Astrocyte (in vitro differentiated cells and primary cell): ENCODE data around the gene STAB1. TPM values are rescaled to one million over a fixed set of nuclear protein-coding genes. Genes with fewer than 3 reads are reported as not detected.

Source experiments
- DNase-seq: peaks from one replicate; pipeline ENCODE4 v3.0.0-alpha.2; 2010; ENCODE audit warnings: low read depth
- FAIRE-seq: peaks from 2 replicates; lab custom pipeline; 2011; peaks lifted over from hg19 to GRCh38; lab: Jason Lieb, UNC
- H2AFZ ChIP-seq: 2 replicates; pipeline ENCODE4 v1.6.0; 2012; ENCODE audit warnings: low read depth, low read length, inconsistent platforms
- H3K27ac ChIP-seq: 2 replicates; pipeline ENCODE4 v1.5.1; 2011; ENCODE audit warnings: low read depth, low read length, inconsistent platforms
- H3K27me3 ChIP-seq: 2 replicates; pipeline ENCODE4 v1.6.0; 2011; ENCODE audit warnings: low read length, inconsistent platforms; ENCODE audit not compliant: insufficient read depth
- H3K36me3 ChIP-seq: 2 replicates; pipeline ENCODE4 v1.5.1; 2011; ENCODE audit warnings: low read length, inconsistent platforms; ENCODE audit not compliant: insufficient read depth
- H3K4me1 ChIP-seq: 2 replicates; pipeline ENCODE4 v1.5.1; 2011; ENCODE audit warnings: low read length, inconsistent platforms; ENCODE audit not compliant: insufficient read depth
- H3K4me2 ChIP-seq: 2 replicates; pipeline ENCODE4 v1.6.0; 2012; ENCODE audit warnings: low read length, inconsistent platforms
- H3K4me3 ChIP-seq: 2 replicates; pipeline ENCODE4 v1.5.1; 2011; ENCODE audit warnings: low read depth, mild to moderate bottlenecking, low read length, inconsistent platforms; ENCODE audit not compliant: insufficient read depth
- H3K79me2 ChIP-seq: 2 replicates; pipeline ENCODE4 v1.6.0; 2012; ENCODE audit warnings: mild to moderate bottlenecking, low read length, inconsistent platforms; ENCODE audit not compliant: insufficient read depth
- H3K9ac ChIP-seq: 2 replicates; pipeline ENCODE4 v1.6.0; 2012; ENCODE audit warnings: mild to moderate bottlenecking, low read length, inconsistent platforms
- H3K9me3 ChIP-seq: 2 replicates; pipeline ENCODE4 v1.5.1; 2012; ENCODE audit warnings: low read depth, mild to moderate bottlenecking, low read length, inconsistent platforms; ENCODE audit not compliant: insufficient read depth
- H4K20me1 ChIP-seq: 2 replicates; pipeline ENCODE4 v1.6.0; 2012; ENCODE audit warnings: low read length, inconsistent platforms; ENCODE audit not compliant: insufficient read depth
- H3K27ac Mint-ChIP-seq: one replicate; pipeline ENCODE4 v1.8.0; 2021; ENCODE audit warnings: mild to moderate bottlenecking, mixed read lengths; ENCODE audit not compliant: unreplicated experiment
- H3K27me3 Mint-ChIP-seq: one replicate; pipeline ENCODE4 v1.8.0; 2021; ENCODE audit warnings: low read depth, mixed read lengths; ENCODE audit not compliant: unreplicated experiment
- H3K36me3 Mint-ChIP-seq: one replicate; pipeline ENCODE4 v1.8.0; 2021; ENCODE audit warnings: low read depth, mixed read lengths; ENCODE audit not compliant: unreplicated experiment
- H3K4me1 Mint-ChIP-seq: one replicate; pipeline ENCODE4 v1.8.0; 2021; ENCODE audit warnings: low read depth, mixed read lengths; ENCODE audit not compliant: unreplicated experiment
- H3K4me3 Mint-ChIP-seq: one replicate; pipeline ENCODE4 v1.8.0; 2021; ENCODE audit warnings: mild to moderate bottlenecking, moderate library complexity, mixed read lengths; ENCODE audit not compliant: unreplicated experiment
- H3K9me3 Mint-ChIP-seq: one replicate; pipeline ENCODE4 v1.8.0; 2021; ENCODE audit warnings: mild to moderate bottlenecking, mixed read lengths; ENCODE audit not compliant: unreplicated experiment
- EZH2 ChIP-seq: IDR thresholded peaks from 2 replicates; pipeline ENCODE4 v1.6.1; 2012; ENCODE audit warnings: mild to moderate bottlenecking, low read length, inconsistent platforms; ENCODE audit not compliant: insufficient read depth
- total RNA-seq: library from RNA; stranded (reverse); gene quantifications from 2 replicates; pipeline ENCODE4 v1.2.1, GENCODE V29; 2021
- TF ChIP-seq, protein P1 (sequence below): IDR thresholded peaks from 2 replicates; pipeline ENCODE4 v1.5.1; 2011; ENCODE audit warnings: low read depth, mild to moderate bottlenecking, inconsistent platforms, low read length, moderate library complexity; ENCODE audit not compliant: insufficient read depth

Gene STAB1
- total RNA-seq, 1 donor from 2014 or later: 0.39 TPM

- Histone ChIP-seq H4K20me1 (no peaks in the 10 kb centered on the region), H3K27ac (no peak overlapping the region), H3K27me3 (peaks cover 3% of the 10 kb centered on the region), H2AFZ (no peak overlapping the region), H3K4me3 (no peak overlapping the region), H3K9ac (no peak overlapping the region), H3K4me2 (no peak overlapping the region), H3K79me2 (no peaks in the 10 kb centered on the region), H3K9me3 (no peaks in the 10 kb centered on the region), H3K36me3 (no peaks in the 10 kb centered on the region), H3K4me1 (peaks cover 4% of the 10 kb centered on the region)
- no peaks in the 10 kb centered on the region for H3K36me3 Mint-ChIP-seq
- H3K27ac Mint-ChIP-seq: no peak overlapping the region
- H3K4me3 Mint-ChIP-seq: no peak overlapping the region
- H3K9me3 Mint-ChIP-seq: no peaks in the 10 kb centered on the region
- FAIRE-seq (no peak), DNase-seq (no peak)
- TF ChIP-seq EZH2: no peak
- TF ChIP-seq, protein P1, sequence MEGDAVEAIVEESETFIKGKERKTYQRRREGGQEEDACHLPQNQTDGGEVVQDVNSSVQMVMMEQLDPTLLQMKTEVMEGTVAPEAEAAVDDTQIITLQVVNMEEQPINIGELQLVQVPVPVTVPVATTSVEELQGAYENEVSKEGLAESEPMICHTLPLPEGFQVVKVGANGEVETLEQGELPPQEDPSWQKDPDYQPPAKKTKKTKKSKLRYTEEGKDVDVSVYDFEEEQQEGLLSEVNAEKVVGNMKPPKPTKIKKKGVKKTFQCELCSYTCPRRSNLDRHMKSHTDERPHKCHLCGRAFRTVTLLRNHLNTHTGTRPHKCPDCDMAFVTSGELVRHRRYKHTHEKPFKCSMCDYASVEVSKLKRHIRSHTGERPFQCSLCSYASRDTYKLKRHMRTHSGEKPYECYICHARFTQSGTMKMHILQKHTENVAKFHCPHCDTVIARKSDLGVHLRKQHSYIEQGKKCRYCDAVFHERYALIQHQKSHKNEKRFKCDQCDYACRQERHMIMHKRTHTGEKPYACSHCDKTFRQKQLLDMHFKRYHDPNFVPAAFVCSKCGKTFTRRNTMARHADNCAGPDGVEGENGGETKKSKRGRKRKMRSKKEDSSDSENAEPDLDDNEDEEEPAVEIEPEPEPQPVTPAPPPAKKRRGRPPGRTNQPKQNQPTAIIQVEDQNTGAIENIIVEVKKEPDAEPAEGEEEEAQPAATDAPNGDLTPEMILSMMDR: no peak
- H3K4me1 Mint-ChIP-seq: peaks cover 3% of the 10 kb centered on the region
- H3K27me3 Mint-ChIP-seq: peaks cover 53% of the 10 kb centered on the region
Measured at GRCh38 chr3:52512105-52512504, 17.0 kb downstream of the STAB1 start.

DNA sequence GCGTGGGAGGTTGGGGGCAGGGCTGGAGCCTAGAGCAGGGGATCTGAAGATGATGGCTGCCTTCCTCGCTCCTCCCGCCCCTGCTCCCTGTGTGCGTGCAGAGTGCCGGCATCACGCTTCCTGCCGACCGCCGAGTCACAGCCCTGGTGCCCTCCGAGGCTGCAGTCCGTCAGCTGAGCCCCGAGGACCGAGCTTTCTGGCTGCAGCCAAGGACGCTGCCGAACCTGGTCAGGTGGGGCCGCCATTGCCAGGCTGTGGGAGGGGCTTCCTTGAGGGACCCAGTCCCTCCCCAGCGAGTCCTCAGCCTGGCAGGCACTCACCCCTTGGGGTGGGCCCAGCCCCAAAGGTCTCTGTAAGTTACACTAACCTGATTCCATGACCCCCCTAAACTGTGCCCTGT, 17.6 kb downstream of the STAB1 start:
- Histone ChIP-seq H3K27me3 (peaks cover 3% of the 10 kb centered on the region), H3K9ac (no peak overlapping the region), H3K4me1 (no peaks in the 10 kb centered on the region), H3K9me3 (no peaks in the 10 kb centered on the region), H3K79me2 (no peaks in the 10 kb centered on the region), H4K20me1 (no peaks in the 10 kb centered on the region), H3K4me2 (no peak overlapping the region), H2AFZ (no peak overlapping the region), H3K36me3 (no peaks in the 10 kb centered on the region), H3K4me3 (no peak overlapping the region), H3K27ac (no peak overlapping the region)
- TF ChIP-seq, protein P1: no peak
- H3K4me3 Mint-ChIP-seq: no peak overlapping the region
- FAIRE-seq: no peak
- H3K27me3 Mint-ChIP-seq: peaks cover 51% of the 10 kb centered on the region
- no peaks in the 10 kb centered on the region for H3K4me1 Mint-ChIP-seq
- no peaks in the 10 kb centered on the region for H3K36me3 Mint-ChIP-seq
- H3K9me3 Mint-ChIP-seq: no peaks in the 10 kb centered on the region
- DNase-seq: no peak
- no peak overlapping the region for H3K27ac Mint-ChIP-seq

- Histone ChIP-seq H4K20me1 (no peaks in the 10 kb centered on the region), H3K36me3 (no peaks in the 10 kb centered on the region), H3K27me3 (peaks cover 3% of the 10 kb centered on the region), H3K4me3 (no peak overlapping the region), H2AFZ (no peak overlapping the region), H3K9me3 (no peaks in the 10 kb centered on the region), H3K79me2 (no peaks in the 10 kb centered on the region), H3K9ac (no peak overlapping the region), H3K4me2 (no peak overlapping the region), H3K4me1 (no peaks in the 10 kb centered on the region), H3K27ac (no peak overlapping the region)
- FAIRE-seq: no peak
- Mint-ChIP-seq H3K27me3 (peaks cover 54% of the 10 kb centered on the region), H3K36me3 (no peaks in the 10 kb centered on the region), H3K27ac (no peak overlapping the region), H3K9me3 (no peaks in the 10 kb centered on the region), H3K4me1 (no peaks in the 10 kb centered on the region), H3K4me3 (no peak overlapping the region)
- no peak for DNase-seq
- TF ChIP-seq, protein P1: no peak
- TF ChIP-seq EZH2: no peak
Measured at GRCh38 chr3:52513281-52513680, 18.1 kb downstream of the STAB1 start.
